Measurements from ENCODE around the gene RNF144B. TPM values are rescaled to one million over a fixed set of nuclear protein-coding genes. Genes with fewer than 3 reads are reported as not detected.

RNF144B gene
- total and polyA plus RNA-seq, 2 of the 8 experiments (the other 6 are each of a cell fraction or from before 2014, with no cell fraction given), result 1.8 to 11.2 TPM

- Histone ChIP-seq H2AK5ac (ENCODE audit: low read depth, low read length) (no peak overlapping the region), H3K56ac (replicated peaks; ENCODE audit: insufficient read length, low read depth, low read length) (no peak overlapping the region), H3K27me3 (replicated peaks in 1 of 4; ENCODE audit: control insufficient read depth in 3 of 4, extremely low read depth in 1 of 4, insufficient read depth in 3 of 4, low read length in 3 of 4) (no peaks in the 10 kb centered on the region), H3K4me1 (replicated peaks in 1 of 4; ENCODE audit: control insufficient read depth in 3 of 4, insufficient read depth in 4 of 4, low read length in 3 of 4) (no peaks in the 10 kb centered on the region), H3K4me3 (ENCODE audit: extremely low read depth in 1 of 4, insufficient read depth in 2 of 4, low read depth in 3 of 4, low read length in 4 of 4) (no peak overlapping the region), H4K20me1 (replicated peaks in 1 of 2; ENCODE audit: control insufficient read depth in 1 of 2, insufficient read depth in 2 of 2, low read length in 2 of 2) (no peaks in the 10 kb centered on the region), H4K5ac (ENCODE audit: insufficient read length, low read depth, low read length) (no peak overlapping the region), H3K23ac (ENCODE audit: insufficient read length) (no peak overlapping the region), H3K23me2 (ENCODE audit: low read depth, low read length) (peaks cover 1% of the 10 kb centered on the region; the same call in 1 of the 2 replicates), H2BK120ac (replicated peaks; ENCODE audit: low read depth, low read length) (no peak overlapping the region), H3K18ac (ENCODE audit: extremely low read depth, low read length) (no peak overlapping the region), H2BK20ac (ENCODE audit: low read length) (no peak overlapping the region), H3K9ac (replicated peaks in 1 of 4; ENCODE audit: extremely low read depth in 1 of 4, low read depth in 3 of 4, low read length in 3 of 4) (no peak overlapping the region), H4K91ac (replicated peaks; ENCODE audit: insufficient read length, low read length) (no peak overlapping the region), H2BK15ac (ENCODE audit: low read length) (no peak overlapping the region), H3K27ac (ENCODE audit: low read depth, low read length) (no peak overlapping the region), H2BK12ac (ENCODE audit: low read depth, low read length) (no peak overlapping the region), H3K36me3 (ENCODE audit: control insufficient read depth in 2 of 4, insufficient read depth in 4 of 4, low read length in 3 of 4) (no peaks in the 10 kb centered on the region), H3K79me1 (ENCODE audit: low read depth, low read length) (no peaks in the 10 kb centered on the region), H2AFZ (ENCODE audit: low read length) (no peak overlapping the region), H2BK5ac (ENCODE audit: low read depth, low read length) (no peak overlapping the region), H3K9me3 (ENCODE audit: insufficient read depth in 2 of 2, low read depth in 1 of 2, low read length in 1 of 2) (no peaks in the 10 kb centered on the region), H3K79me2 (ENCODE audit: control insufficient read depth in 1 of 2, insufficient read depth in 2 of 2, low read length in 2 of 2) (no peaks in the 10 kb centered on the region), H4K8ac (ENCODE audit: extremely low read depth, insufficient read depth, low read length) (no peak overlapping the region), H3K4me2 (ENCODE audit: insufficient read depth in 1 of 2, low read depth in 2 of 2, low read length in 2 of 2) (no peak overlapping the region), H3K4ac (replicated peaks; ENCODE audit: insufficient read length, low read depth, low read length) (no peak overlapping the region), H3K14ac (ENCODE audit: insufficient read length) (no peak overlapping the region)
- DNase-seq (ENCODE audit: low read depth in 1 of 2, low spot score in 2 of 2) (no peak), FAIRE-seq (no peak)
- CTCF ChIA-PET (ENCODE audit: partially characterized antibody), result interaction anchor here (1.1 kb wide), 1 partner anchor 96 kb away, joined by 3 read pairs; no protein-coding TSS in a partner anchor
- 94% methylated on average over 4 of the region's 4 CpGs; no CpG with 5 or more reads in 1 of the 2 experiments for WGBS, 2 experiments (ENCODE audit: extremely low coverage in 1 of 2, insufficient coverage in 1 of 2, insufficient read length in 1 of 2, insufficient replicate concordance in 2 of 2, low coverage in 1 of 2, low lambda C conversion rate in 2 of 2, missing lambda C conversion rate in 1 of 2)
- POLR2A ChIA-PET (ENCODE audit: partially characterized antibody), result no interaction called here
- TF ChIP-seq JUN (IDR thresholded peaks at IDR 0.05; ENCODE audit: low read depth, low read length) (no peak), SIRT6 (IDR thresholded peaks at IDR 0.05; ENCODE audit: low read length) (no peak), CTBP2 (IDR thresholded peaks at IDR 0.05; ENCODE audit: borderline replicate concordance, insufficient read depth, insufficient read length, low read length) (no peak), SP1 (IDR thresholded peaks at IDR 0.05; ENCODE audit: low read depth, low read length) (no peak), CBX8 (IDR thresholded peaks at IDR 0.05; ENCODE audit: borderline replicate concordance, low read depth, low read length) (no peak), RXRA (IDR thresholded peaks at IDR 0.05; ENCODE audit: insufficient read depth, low read depth, low read length) (no peak), SIN3A (conservative IDR thresholded peaks at IDR 0.05 in 1 of 2, IDR thresholded peaks at IDR 0.05 in 1 of 2; ENCODE audit: low read depth in 1 of 2, low read length in 2 of 2) (no peak), GTF2F1 (IDR thresholded peaks at IDR 0.05; ENCODE audit: borderline replicate concordance, low read depth, low read length) (no peak), NANOG (IDR thresholded peaks at IDR 0.05; ENCODE audit: insufficient read depth, low read depth, low read length, poor library complexity, severe bottlenecking) (no peak), POLR2AphosphoS5 (IDR thresholded peaks at IDR 0.05; ENCODE audit: low read depth, low read length) (no peak), RAD21 (IDR thresholded peaks at IDR 0.05 in 1 of 2, conservative IDR thresholded peaks at IDR 0.05 in 1 of 2; ENCODE audit: low read depth in 2 of 2, low read length in 2 of 2) (no peak), RFX5 (IDR thresholded peaks at IDR 0.05; ENCODE audit: borderline replicate concordance, low read depth, low read length) (no peak)
Measured at GRCh38 chr6:18406955-18407749, 20.0 kb downstream of the RNF144B start.

All from H1 (cell line).